GM12878 (cell line): ENCODE measurements around the gene ANXA11. TPM values are rescaled to one million over a fixed set of nuclear protein-coding genes. Genes with fewer than 3 reads are reported as not detected.

Experiments
- ATAC-seq: fragments of 200-7000 bp; cut with Tn5 transposase; 3 replicates; pipeline ENCODE4 v1.9.1; 2020; ENCODE audit warnings: mild to moderate bottlenecking, moderate library complexity
- BruUV-seq: library from RNA; stranded (reverse); fragments of 400-500 nt; replicated peaks from 2 replicates; lab custom pipeline; 2021; lab: Mats Ljungman, UMichigan
- CTCF ChIA-PET: fragments of 300-600 bp; sonication (Branson Sonifier 250); formaldehyde crosslinking; extraction: SDS; loops from one replicate; lab custom pipeline; 2021; ENCODE audit warnings: inconsistent platforms; lab: Yijun Ruan, JAX
- POLR2A ChIA-PET: fragments of 350-600 bp; formaldehyde crosslinking; extraction: SDS; loops from one replicate; lab custom pipeline; 2021; ENCODE audit warnings: inconsistent platforms; lab: Charles Lee
- RAD21 ChIA-PET: fragments of 300-600 bp; sonication (Branson Sonifier 250); formaldehyde crosslinking; loops from one replicate; lab custom pipeline; 2023; ENCODE audit warnings: antibody characterized with exemption; ENCODE audit not compliant: unreplicated experiment; lab: Charles Lee
- SMC1A ChIA-PET: fragments of 300-600 bp; sonication (Branson Sonifier 250); formaldehyde crosslinking; loops from one replicate; lab custom pipeline; 2023; ENCODE audit not compliant: unreplicated experiment, uncharacterized antibody; lab: Charles Lee
- DNase-seq: peaks from one replicate; pipeline ENCODE4 v3.0.0-alpha.2; 2011; ENCODE audit warnings: low read depth, low spot score
- FAIRE-seq: peaks from 3 replicates; lab custom pipeline; 2011; peaks lifted over from hg19 to GRCh38; lab: Jason Lieb, UNC
- H2AFZ ChIP-seq: 2 replicates; pipeline ENCODE4 v1.6.0; 2011; ENCODE audit warnings: low read depth, low read length, control low read depth; ENCODE audit not compliant: control insufficient read depth
- H3K27ac ChIP-seq: 2 replicates; pipeline ENCODE4 v1.5.1; 2011; ENCODE audit warnings: control low read depth; ENCODE audit not compliant: control insufficient read depth, insufficient read depth
- H3K27me3 ChIP-seq, 2 experiments: replicated peaks in 1 of 2; 2 replicates each; pipeline versions ENCODE4 v1.6.0 to v1.6.1; 2011; ENCODE audit warnings: low read length in 1 of 2; ENCODE audit not compliant: control insufficient read depth in 2 of 2, insufficient read depth in 2 of 2
- H3K36me3 ChIP-seq, 2 experiments: 2 replicates each; pipeline ENCODE4 v1.5.1; 2011; ENCODE audit warnings: low read length in 1 of 2; ENCODE audit not compliant: control insufficient read depth in 2 of 2, insufficient read depth in 2 of 2
- H3K4me1 ChIP-seq: 2 replicates; pipeline ENCODE4 v1.6.1; 2011; ENCODE audit warnings: mild to moderate bottlenecking, low read length, moderate library complexity, mixed read lengths; ENCODE audit not compliant: control insufficient read depth, insufficient read depth
- H3K4me2 ChIP-seq: 2 replicates; pipeline ENCODE4 v1.6.0; 2011; ENCODE audit warnings: control low read depth; ENCODE audit not compliant: control insufficient read depth, insufficient read depth
- H3K4me3 ChIP-seq: fragments of 200-600 bp; sonication (generic); 2 replicates; pipeline ENCODE4 v1.5.1; 2016
- H3K79me2 ChIP-seq: 2 replicates; pipeline ENCODE4 v1.6.0; 2011; ENCODE audit warnings: low read length; ENCODE audit not compliant: control insufficient read depth, insufficient read depth
- H3K9ac ChIP-seq: 2 replicates; pipeline ENCODE4 v1.8.0; 2011; ENCODE audit warnings: low read length, control low read depth, mixed read lengths; ENCODE audit not compliant: control insufficient read depth, insufficient read depth
- H3K9me3 ChIP-seq: replicated peaks from 3 replicates; pipeline ENCODE4 v1.5.1; 2011; ENCODE audit warnings: mild to moderate bottlenecking, low read length; ENCODE audit not compliant: control insufficient read depth, insufficient read depth
- H4K20me1 ChIP-seq: 2 replicates; pipeline ENCODE4 v1.6.0; 2011; ENCODE audit not compliant: control insufficient read depth, insufficient read depth
- ATF3 ChIP-seq: IDR thresholded peaks from 2 replicates; pipeline ENCODE4 v1.6.1; 2011; ENCODE audit warnings: low read depth, mild to moderate bottlenecking, low read length, moderate library complexity, borderline replicate concordance; ENCODE audit errors: extremely low read depth
- BACH1 ChIP-seq: fragments of 450-650 bp; IDR thresholded peaks from 2 replicates; pipeline ENCODE4 v1.6.1; 2017; ENCODE audit warnings: mild to moderate bottlenecking, borderline replicate concordance
- BMI1 ChIP-seq: fragments of 450-650 bp; IDR thresholded peaks from 2 replicates; pipeline ENCODE4 v1.6.1; 2016; ENCODE audit warnings: mild to moderate bottlenecking, moderate library complexity, borderline replicate concordance
- BRCA1 ChIP-seq: IDR thresholded peaks from 2 replicates; pipeline ENCODE4 v1.6.1; 2011; ENCODE audit warnings: low read depth, low read length, improper control_type of control experiment
- CHD4 ChIP-seq: fragments of 200-600 bp; sonication (generic); IDR thresholded peaks from 2 replicates; pipeline ENCODE4 v1.6.1; 2016; ENCODE audit warnings: mild to moderate bottlenecking
- CREM ChIP-seq: IDR thresholded peaks from 2 replicates; pipeline ENCODE4 v1.6.1; 2014; ENCODE audit warnings: antibody characterized with exemption, low read depth
- E2F4 ChIP-seq: IDR thresholded peaks from 2 replicates; pipeline ENCODE4 v1.6.1; 2012; ENCODE audit warnings: low read depth, low read length, improper control_type of control experiment
- MLLT1 ChIP-seq: fragments of 450-650 bp; IDR thresholded peaks from 2 replicates; pipeline ENCODE4 v1.6.1; 2016; ENCODE audit warnings: mild to moderate bottlenecking
- RELB ChIP-seq: fragments of 450-650 bp; IDR thresholded peaks from 2 replicates; pipeline ENCODE4 v1.6.1; 2017; ENCODE audit warnings: low read depth, mild to moderate bottlenecking, moderate library complexity
- RUNX3 ChIP-seq: IDR thresholded peaks from 2 replicates; pipeline ENCODE4 v1.6.1; 2012; ENCODE audit warnings: low read length, inconsistent platforms
- SMAD5 ChIP-seq: IDR thresholded peaks from 2 replicates; pipeline ENCODE4 v1.6.1; 2016; ENCODE audit warnings: antibody characterized with exemption, low read depth
- TARDBP ChIP-seq: IDR thresholded peaks from 2 replicates; pipeline ENCODE4 v1.6.1; 2016; ENCODE audit warnings: borderline replicate concordance
- TCF3 ChIP-seq: IDR thresholded peaks from 2 replicates; pipeline ENCODE4 v1.6.1; 2012; ENCODE audit warnings: low read depth, mild to moderate bottlenecking, low read length, borderline replicate concordance; ENCODE audit not compliant: insufficient read depth
- ZNF274 ChIP-seq: IDR thresholded peaks from one replicate; pipeline ENCODE4 v1.8.0; 2011; ENCODE audit not compliant: insufficient read length, insufficient read depth
- ZZZ3 ChIP-seq: IDR thresholded peaks from 2 replicates; pipeline ENCODE4 v1.6.1; 2011; ENCODE audit warnings: low read depth; ENCODE audit not compliant: control insufficient read depth, insufficient read length
- WGBS: methylation state at CpG from one replicate; pipeline ENCODE4 v1.1.6; 2016; ENCODE audit warnings: low lambda C conversion rate; ENCODE audit not compliant: insufficient replicate concordance, insufficient coverage; ENCODE audit errors: missing lambda C conversion rate; 5-methylcytosine and 5-hydroxymethylcytosine counted together
- in situ Hi-C: fragments of 300-500 bp; cut with MboI; formaldehyde crosslinking; loops from 9 replicates; pipeline ENCODE4 v1.14.3; 2018; ENCODE audit warnings: mixed read lengths
- intact Hi-C: fragments of 100-400 bp; cut with micrococcal nuclease; formaldehyde crosslinking; loops from one replicate; pipeline ENCODE4 v1.14.2; 2022; ENCODE audit not compliant: unreplicated experiment
- polyA plus RNA-seq, 11 experiments: library from polyadenylated mRNA; depleted of rRNA in 4 of 11; unstranded in 6 of 11; stranded (reverse) in 5 of 11; fragments of >200 nt; fragmentation: Nextera tagmentation in 4 of 11; fragmentation: Illumina TruSeq in 1 of 11; extraction: Ambion mirVana in 4 of 11; extraction: Trizol in 1 of 11; gene quantifications; 1 replicate in 1 of 11; 2 replicates in 10 of 11; pipeline versions ENCODE4 v1.2.1 to v1.2.3, GENCODE V29; 2011 to 2016; ENCODE audit warnings: inconsistent platforms in 2 of 11, missing spikeins in 2 of 11, low read depth in 1 of 11
- total RNA-seq, 4 experiments: library from RNA; depleted of rRNA in 3 of 4; stranded (reverse); fragments of >200 nt in 3 of 4; fragmentation: Illumina TruSeq in 1 of 4; extraction: Trizol in 1 of 4; gene quantifications; 2 replicates each; pipeline versions ENCODE4 v1.2.1 to v1.2.3, GENCODE V29; 2013 to 2021

The ANXA11 gene
- total and polyA plus RNA-seq, 10 of the 15 experiments (the other 5 are each of a cell fraction or from before 2014, with no cell fraction given) = 25.0 to 129 (median 72.2) TPM

- no peak for TF ChIP-seq TARDBP
Measured at GRCh38 chr10:80131499-80131901, 73.8 kb downstream of the ANXA11 start (continued).

- no peak for FAIRE-seq
- SMC1A ChIA-PET = no interaction called here
- BruUV-seq = no TSS peak
Measured at GRCh38 chr10:80126876-80127275, 78.5 kb downstream of the ANXA11 start.

More at GRCh38 chr10:80126876-80127275, 78.5 kb downstream of the ANXA11 start:
- Histone ChIP-seq H3K9me3 (no peaks in the 10 kb centered on the region), H3K4me1 (no peaks in the 10 kb centered on the region), H4K20me1 (no peaks in the 10 kb centered on the region), H3K9ac (no peak overlapping the region), H3K79me2 (no peaks in the 10 kb centered on the region), H3K4me3 (no peak overlapping the region), H2AFZ (no peak overlapping the region), H3K36me3 (no peaks in the 10 kb centered on the region), H3K27me3 (peaks cover 0 to 8% of the 10 kb centered on the region in 2 experiments; a peak in 1 of 4 replicates), H3K27ac (no peak overlapping the region), H3K4me2 (no peak overlapping the region)
- WGBS = 43% methylated on average over 4 of the region's 4 CpGs
- in situ Hi-C loops (no loop called here), intact Hi-C loops (no loop called here)
- DNase-seq = no peak
- ChIA-PET CTCF (no interaction called here), RAD21 (no interaction called here), POLR2A (no interaction called here)
- TF ChIP-seq ZZZ3 (no peak), BRCA1 (no peak), ATF3 (no peak), BMI1 (no peak), SMAD5 (no peak), CREM (no peak), MLLT1 (no peak), BACH1 (no peak), RELB (no peak), E2F4 (no peak), CHD4 (no peak), RUNX3 (no peak), ZNF274 (no peak), TCF3 (no peak)
- no peak for ATAC-seq
